Measurements from ENCODE around the gene MCTP1.

MCTP1 gene

DNA sequence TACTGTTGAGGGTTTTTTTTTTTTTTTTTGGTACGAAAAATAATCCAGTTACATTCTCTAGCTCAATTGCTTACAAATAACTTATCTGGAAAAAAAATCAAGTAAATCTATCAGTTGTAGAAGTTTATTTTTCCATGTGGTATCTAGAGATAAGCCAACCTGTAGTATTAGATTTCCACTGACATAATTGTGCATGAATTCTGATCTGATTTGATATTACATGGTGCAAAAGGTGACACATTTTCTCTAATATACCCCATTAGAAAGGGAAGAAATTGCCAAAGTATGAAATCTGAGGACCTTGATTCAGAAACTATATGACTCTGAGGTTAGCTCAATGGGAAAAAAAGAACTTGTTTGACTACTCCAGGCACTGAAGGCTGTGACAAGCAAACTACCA is 524.9 kb downstream of the MCTP1 start:
- DNase-seq (ENCODE audit: low spot score): no peak

DNA sequence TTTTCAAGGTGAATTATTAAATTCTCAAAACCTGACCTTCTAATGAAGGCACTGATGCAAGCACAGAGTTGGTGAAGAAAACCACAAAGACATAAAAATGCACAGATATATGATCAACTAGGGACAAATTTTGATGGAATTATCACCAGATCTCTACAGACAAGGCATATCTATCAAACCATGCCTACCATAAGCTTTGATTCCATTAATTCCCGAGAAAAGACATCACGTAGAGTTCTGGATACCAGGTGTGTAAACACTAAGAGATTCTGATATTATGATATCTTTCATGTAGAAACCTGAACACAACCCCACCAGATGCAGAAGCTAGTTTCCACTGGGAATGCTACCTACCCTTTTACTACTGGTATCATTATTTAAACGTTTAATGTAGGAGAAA is 525.9 kb downstream of the MCTP1 start:
- DNase-seq (ENCODE audit: low spot score): no peak

DNA sequence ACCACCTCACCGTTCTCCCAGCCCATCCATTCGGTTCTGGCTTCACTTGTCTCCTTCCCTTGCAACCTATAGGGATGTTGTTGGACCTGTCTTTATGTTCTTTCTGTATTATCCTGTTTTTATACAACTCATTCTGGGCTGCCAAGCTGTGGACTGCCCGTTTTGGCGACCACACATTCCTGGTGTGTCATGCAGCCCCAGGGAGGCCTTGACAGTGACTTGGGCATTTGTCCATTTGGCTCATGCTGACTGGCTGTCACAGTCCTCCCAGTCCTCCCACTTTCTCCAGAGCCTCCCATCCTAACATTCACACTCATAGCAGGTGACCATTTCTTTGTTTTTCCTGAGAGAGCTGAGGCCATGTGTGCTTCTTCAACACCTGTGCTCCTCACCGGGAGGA is 530.1 kb downstream of the MCTP1 start:
- no peak for DNase-seq (ENCODE audit: low spot score)

DNA sequence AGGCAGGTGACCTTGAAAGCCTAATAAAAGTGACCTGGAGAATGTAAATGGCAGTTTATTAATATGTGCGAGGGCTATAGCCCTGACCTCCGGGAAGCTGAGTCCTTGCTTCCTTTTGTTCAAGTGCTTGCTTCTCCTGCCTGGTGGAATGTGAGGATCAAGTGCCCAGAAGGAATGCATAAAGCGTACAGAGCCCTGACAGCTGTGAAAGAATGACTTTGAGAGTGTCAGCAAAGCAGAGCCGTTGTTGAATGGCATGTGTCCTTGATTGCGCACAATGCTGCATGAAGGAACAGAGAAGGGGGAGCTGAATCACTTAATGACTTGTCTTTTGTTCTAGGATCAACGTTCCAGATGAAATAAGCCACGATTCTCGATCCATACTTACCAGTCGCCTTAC is 533.4 kb downstream of the MCTP1 start:
- DNase-seq (ENCODE audit: low spot score): no peak

DNA sequence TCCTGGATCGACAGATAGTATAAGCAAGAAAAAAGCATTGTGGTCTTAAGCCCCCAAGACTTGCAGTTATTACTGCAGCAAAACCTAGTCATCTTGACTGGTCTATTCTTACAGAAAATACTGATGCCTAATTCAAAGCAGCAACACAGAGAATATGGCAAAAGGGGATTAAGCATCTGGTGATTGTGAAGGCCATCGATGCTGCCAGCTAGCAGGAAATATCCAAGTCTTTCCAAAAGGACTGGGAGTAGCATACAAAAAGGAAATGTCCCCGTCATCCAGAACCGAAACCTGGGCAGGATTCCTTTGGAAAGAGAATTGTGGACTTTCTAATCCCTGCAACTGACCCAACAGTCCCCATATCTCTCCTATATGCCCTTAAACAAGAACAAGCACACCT is 534.2 kb downstream of the MCTP1 start:
- no peak for DNase-seq (ENCODE audit: low spot score)

DNA sequence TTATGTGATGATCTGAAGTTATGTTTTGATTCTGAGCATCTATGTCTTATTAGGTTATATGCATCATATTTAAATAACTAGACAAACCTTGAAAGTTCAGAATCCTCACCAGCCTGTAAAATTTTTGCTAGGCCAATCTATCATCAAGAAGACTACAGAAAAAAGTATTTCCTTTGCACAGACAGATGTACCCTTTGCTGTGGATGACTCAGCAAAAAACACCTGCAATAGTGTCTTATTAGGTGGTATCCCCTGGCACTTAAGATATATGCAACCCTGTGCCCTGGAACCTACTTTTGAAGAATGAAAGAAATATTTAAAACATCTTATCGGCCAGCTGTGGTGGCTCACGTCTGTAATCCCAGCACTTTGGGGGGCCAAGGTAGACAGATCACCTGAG is 535.9 kb downstream of the MCTP1 start:
- no peak for DNase-seq (ENCODE audit: low spot score)

DNA sequence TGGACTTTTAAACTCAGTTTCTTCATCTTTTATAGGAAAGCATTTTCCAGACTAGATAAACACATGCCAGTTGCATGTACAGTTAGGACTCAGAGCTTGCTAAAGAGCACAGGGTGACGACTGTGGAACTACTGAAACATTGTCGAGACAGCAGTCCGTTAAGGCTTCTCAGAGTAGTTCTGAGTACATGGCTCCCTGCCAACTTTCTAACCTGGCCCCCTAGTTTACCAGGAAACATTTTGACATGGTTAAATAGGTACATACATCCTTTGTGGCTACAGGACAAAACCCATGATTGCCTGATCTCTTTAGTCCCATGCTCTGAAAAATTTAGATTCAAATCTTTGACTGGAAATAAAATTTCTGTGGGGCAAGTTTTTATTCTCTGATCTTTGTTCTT is 536.7 kb downstream of the MCTP1 start:
- no peak for DNase-seq (ENCODE audit: low spot score)

DNA sequence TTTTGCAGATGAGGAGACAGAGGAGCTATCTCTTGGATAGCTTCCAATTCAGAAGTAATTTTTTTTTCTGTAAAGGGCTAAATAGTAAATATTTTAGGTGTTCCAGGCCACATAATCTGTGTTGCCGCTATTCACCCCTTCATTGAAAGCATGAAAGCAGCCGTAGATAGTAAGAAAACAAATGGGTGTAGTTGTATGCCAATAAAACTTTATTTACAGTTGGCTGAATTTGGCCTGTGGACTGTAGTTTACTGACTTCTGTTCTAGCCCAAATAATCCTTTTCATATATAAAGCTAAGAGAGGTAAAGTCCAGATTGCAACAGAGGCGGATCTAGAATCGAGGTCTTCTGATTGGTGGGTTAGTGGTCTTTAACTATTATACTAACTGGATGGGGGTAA is 537.5 kb downstream of the MCTP1 start:
- no peak for DNase-seq (ENCODE audit: low spot score)

DNA sequence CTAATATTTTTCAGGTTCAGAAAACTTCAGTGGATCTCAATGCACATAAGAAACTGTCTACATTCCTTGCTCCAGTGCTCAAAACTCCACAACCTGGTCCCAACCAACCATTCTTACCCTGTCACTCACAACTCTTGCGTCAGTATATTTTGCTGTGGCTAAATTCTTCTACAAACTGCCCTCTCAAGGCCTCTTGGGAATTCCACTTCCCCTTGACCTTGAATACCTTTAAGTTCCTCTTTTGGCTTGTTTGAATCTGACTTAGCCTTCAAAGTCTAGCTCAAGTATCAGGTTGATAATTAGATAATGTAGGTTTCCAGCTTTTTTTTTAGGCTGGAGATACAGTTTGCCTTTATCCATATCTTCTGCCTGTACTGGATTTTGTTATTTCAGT is 538.2 kb downstream of the MCTP1 start:
- no peak for DNase-seq (ENCODE audit: low spot score)

DNA sequence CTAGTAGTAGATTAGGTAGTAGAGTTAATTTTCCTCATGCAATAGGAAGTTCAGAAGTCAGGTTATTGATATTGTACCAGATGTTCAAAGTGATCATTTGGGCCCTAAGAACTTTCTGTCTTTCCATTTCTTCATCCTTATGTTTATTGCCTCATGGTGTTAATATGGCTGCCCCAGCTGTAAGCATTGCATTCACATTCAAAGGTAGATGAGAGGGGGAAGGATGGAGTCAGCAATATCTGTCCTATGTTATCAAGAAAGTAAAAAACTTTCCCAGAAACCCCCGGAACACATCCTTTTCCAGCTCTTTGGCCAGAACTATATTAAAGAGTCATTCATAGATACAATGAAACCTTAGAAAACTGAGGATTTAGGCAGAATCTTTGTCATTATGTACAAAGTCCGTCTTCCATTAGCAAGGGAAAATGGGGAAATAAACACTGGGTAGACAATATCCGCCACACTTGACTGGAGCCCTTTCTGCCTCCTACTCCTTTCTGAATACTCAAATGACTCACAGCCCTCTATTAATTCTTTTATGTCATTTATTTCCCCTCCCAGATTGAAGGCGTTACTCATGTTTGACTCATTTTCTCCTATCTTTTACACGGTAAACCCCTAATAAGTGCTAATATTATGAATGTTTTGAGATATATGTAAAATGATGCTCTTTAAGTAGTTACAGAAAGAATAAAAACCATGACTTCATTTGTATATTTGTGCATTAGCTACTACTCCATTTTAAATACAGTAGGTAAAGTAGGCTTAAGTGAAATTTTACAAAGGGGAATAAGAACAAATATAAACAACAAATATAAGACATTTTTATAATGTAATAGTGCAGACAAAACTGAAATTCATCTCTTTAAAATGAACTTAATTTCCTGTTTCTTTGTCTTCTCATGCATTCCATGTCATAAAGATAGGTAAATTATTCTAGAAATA is 538.8 kb downstream of the MCTP1 start:
- no peak for DNase-seq (ENCODE audit: low spot score)

DNA sequence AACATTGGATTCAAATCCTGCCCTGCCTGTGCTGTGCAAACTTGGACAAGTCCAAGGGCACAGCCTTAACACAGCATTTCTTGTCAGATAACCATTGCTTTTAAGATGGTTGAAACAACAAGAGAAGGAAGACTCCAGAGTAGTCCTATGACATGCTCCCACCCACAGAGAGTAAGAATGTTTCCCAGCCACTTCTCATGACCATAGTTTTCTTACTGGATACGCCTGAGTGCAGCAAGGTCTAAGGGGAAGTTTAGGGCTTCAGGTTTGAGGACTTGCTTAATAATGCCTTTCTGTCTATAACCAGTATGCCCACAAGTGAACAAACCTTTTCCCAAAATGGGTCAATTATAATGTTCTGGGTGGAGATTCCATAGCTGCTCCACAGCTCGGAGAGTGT is 540.0 kb downstream of the MCTP1 start:
- no peak for DNase-seq (ENCODE audit: low spot score)

DNA sequence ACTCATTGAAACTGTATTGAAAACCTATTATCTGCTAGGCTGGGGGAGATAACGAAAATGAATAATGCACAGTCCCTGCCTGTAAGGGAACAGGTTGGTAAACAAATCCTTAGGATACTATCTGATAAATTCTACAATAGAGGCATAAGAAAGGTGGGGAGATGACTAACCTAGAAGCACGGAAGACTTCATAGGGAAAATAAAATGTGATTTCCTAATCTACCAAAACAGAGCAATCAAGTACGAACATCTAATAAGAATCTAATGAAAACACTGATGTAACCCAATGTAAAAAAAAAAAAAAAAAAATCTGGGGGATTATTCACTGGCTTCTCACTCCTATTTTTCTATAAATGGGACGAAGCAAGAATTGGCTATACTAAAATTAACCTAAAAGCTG is 542.0 kb downstream of the MCTP1 start:
- no peak for DNase-seq (ENCODE audit: low spot score)

DNA sequence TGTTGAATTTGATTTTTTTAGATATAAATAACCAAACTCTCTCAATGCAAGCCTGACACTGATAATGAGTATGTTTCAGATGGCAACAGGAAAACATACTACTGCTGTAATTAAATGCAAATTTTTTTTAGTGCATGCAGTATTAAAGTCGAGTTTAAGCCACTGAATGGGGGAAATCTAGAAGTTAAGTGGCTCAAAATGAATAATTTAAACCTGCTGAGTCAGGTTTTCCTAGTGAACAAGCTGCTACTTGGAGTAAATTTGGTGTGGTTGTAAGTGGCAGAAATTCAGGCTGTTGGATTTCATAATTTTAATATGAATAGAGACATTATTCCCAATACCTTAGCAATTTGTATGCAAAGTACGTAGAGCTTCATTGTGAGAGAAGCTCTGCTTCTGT is 544.6 kb downstream of the MCTP1 start:
- no peak for DNase-seq (ENCODE audit: low spot score)

DNA sequence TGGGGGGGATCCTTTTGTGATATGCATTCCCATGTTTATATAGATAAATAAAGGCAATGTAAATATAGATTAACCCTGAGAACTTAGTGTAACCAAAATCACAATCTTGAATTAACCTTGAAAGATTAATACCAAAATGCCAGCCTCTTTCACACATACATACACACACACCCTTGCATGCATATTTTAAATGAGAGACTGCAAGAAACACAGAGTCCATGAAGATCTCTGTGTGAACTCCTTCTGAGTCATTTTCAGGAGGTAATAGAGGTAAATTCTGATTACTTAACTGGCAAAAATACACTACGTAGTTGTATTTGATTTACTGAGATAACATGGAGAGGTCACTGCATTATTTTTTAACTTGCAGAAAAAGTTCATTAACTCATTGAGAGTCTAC is 548.4 kb downstream of the MCTP1 start:
- DNase-seq (ENCODE audit: low spot score): no peak

DNA sequence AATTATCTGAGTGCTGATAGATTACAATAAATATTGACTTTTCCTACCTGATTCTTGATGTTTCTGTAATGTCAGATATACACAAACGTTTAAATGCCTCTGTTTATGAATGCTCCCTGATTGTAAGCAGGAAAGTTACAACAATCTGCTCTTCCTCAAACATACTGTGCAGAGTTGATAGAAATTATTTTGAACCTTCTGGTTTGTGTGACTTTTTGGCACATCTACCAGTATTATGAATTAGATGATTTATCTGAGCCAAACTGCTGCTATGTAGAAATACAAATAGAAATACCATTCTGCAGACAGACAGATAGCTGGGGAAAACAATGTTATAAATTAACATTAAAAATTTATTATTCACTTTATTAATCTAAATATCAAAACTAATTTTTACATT is 553.4 kb downstream of the MCTP1 start:
- no peak for DNase-seq (ENCODE audit: low spot score)

DNA sequence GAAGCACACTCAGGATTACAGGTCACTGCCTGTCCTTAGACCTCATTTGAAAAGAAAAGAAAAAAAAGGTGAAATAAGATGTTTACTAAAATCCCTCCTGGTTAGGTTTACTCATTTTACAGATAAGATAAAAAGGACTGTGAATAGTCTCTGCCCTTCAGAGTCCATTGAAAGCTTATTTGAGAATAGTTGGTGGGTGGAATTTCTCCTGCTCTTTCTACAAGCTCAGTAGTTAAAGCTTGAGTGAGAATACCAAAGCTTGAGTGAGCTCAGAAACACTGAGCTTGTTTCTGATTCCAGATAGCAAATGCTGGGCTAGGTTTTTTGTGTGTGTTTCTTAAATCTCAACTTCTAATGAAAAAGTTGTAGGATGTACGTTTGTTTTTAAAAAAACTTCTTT is 559.8 kb downstream of the MCTP1 start:
- DNase-seq (ENCODE audit: low spot score): no peak

DNA sequence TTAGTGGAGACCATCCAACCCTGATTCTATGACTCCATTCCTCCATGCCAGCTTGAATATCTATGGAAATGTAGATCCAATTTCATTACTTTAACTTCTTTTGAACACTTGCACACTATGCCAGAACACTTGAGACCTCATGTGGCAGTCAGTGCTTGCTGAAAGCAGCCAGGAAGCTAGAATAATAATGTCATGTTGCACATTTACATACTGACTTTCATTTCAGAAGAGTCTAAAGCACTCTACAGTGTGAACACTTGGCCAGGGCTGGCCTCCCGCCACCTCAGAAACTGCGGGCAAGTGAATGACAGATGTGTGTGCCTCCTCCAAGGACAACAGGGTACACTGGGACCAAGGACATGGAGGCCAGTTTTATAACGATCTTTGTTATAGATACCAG is 569.1 kb downstream of the MCTP1 start:
- no peak for DNase-seq (ENCODE audit: low spot score)

DNA sequence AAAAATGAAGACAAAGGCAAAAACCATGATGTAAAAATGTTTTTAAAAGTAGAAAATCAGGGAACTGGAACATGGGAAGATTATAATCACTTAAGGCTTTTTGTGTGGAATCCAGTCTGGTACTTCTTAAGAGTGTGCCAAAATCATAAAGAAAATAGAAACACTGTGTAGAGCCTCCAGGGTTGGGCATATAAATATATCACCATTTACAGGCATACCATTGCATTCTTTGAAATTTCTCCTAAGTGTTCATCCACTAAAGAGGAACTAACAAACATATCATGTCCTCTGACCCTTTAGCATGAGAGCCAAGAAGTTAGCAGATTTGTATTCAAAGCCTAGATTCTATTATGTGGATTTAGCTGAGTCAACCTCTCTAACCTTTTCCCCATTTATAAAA is 573.1 kb downstream of the MCTP1 start:
- DNase-seq (ENCODE audit: low spot score): no peak

DNA sequence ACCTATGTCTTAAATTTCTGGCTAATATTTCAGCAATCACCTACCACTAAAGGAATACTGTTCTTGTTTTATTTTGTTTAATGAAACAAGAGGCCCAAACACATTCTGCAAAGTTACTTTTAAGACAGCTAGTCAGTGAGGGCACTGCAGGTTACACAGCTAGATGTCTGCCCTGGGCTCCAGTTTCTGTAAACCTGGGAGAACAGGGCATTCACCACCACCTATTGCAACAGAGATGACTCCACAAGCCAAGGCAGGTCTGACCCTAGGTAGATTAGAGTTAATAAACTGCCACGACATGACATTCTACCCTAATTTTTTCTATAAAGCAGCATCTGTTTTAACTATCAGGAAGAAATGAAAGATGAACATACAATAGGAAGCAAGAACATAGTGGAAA is 575.6 kb downstream of the MCTP1 start:
- DNase-seq (ENCODE audit: low spot score): no peak

DNA sequence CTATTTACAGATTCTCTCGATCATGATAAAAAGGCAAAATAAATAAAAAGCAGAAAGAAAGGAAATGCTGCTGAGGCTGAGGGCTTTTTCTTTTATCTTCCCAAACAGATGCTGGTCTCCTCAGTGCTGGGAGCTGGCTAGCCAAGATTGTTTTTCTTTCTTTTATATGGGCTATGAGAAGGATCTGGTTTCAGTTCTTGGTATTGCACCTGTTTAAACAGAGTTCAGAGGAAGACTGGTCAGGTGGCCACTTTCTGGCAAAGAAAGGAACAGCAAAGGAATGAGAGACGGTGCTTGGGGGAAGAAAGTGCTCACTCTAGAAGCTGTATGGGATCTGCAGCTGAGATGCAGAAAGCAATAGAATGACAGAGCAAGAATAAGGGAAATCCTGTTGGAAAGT is 577.5 kb downstream of the MCTP1 start:
- no peak for DNase-seq (ENCODE audit: low spot score)

DNA sequence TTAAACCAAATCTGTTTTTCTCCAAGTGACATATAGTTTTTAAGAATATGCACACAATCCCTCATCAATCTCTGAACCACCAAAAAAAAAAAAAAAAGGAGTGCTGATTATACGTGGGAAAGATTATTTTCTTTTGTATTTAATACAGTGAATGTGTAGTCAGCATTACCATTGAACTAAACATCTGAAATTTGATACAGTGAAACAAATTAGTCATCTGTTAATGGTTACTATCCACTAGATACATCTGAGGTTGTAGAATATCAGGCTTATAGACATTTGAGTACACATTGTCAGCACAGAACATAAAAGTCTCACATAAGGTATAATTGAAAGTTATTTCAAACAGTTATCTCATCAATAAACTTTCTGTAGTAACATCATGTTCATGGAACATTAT is 579.5 kb downstream of the MCTP1 start:
- no peak for DNase-seq (ENCODE audit: low spot score)

DNA sequence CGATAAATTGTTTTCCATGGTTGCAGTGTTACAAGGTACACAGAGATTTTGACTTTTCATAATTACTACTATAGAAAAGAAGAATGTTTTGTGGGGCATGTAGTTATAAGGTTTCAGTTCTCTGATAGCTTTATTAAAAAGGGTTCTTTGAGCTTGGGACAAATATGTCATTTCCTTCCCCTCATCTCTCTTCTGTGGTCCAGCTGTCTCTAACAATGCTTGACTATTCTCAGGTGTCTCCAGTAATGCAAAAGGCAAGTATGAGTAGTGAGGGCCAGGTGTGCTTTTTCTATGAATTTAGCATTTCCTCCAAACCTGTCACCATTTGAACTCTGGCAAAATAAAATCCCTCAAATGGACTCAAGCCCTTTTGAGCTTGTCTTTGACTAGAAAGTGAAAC is 582.2 kb downstream of the MCTP1 start:
- no peak for DNase-seq (ENCODE audit: low spot score)

DNA sequence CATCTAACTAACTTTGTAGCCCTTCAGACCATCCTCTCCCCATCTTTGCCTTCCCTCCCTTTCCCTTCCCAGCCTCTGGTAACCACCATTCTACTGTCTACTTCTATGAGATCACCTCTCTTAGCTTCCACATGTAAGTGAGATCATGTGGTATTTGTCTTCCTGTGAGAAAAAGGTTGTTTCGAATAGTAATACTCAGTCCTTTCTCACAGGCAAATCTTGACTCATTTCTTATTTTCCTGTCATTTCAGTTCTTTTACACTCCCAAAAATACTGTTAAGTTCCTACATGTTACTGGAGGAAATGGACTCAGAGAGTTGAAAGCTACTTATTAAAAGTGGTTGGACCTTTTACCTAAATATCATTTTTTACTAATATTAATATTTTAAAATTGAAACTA is 584.3 kb downstream of the MCTP1 start:
- DNase-seq (ENCODE audit: low spot score): no peak

DNA sequence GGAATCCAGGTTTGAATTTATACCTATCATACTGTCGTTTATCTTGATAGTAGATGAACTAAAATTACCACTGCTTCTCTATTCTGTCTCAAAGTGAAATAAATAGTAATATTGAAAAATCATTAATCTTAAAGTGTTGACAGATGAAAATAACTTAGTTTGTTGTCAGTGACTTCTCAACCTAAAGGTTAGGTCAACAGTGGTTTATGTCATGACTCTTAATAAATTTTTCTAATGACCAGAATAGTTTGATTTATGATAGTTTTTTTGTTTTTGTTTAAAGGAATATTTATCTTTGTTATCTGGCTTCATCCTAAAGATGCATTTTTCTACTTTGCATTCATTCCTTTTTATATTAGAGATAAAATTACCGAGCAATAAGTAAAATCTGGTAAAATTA is 585.3 kb downstream of the MCTP1 start:
- no peak for DNase-seq (ENCODE audit: low spot score)
